ENCODE data around the gene MTR. TPM values are rescaled to one million over a fixed set of nuclear protein-coding genes. Genes with fewer than 3 reads are reported as not detected.

MTR gene
- total RNA-seq, 1 experiment from 2014 or later = 24.6 TPM

- no peak overlapping the region for H3K4me3 ChIP-seq (replicated peaks in 1 of 2; ENCODE audit: low read depth in 1 of 2, low read length in 2 of 2)
- no peaks in the 10 kb centered on the region for H3K9me2 ChIP-seq (ENCODE audit: insufficient read depth)
- TF ChIP-seq EGR1 (IDR thresholded peaks at IDR 0.05; ENCODE audit: low read depth) (no peak), SIN3A (IDR thresholded peaks at IDR 0.05; ENCODE audit: low read depth) (no peak), ZFX (IDR thresholded peaks at IDR 0.05) (no peak), RAD21 (IDR thresholded peaks at IDR 0.05; ENCODE audit: low read depth) (no peak), EZH2 (IDR thresholded peaks at IDR 0.05) (no peak), CTCF (IDR thresholded peaks at IDR 0.05 in 2 of 3, conservative IDR thresholded peaks at IDR 0.05 in 1 of 3; ENCODE audit: borderline replicate concordance in 1 of 3, insufficient read depth in 1 of 3, low read depth in 2 of 3, low read length in 2 of 3) (no peak), ZBTB33 (IDR thresholded peaks at IDR 0.05; ENCODE audit: extremely low read depth, insufficient replicate concordance, low read length) (no peak), REST (IDR thresholded peaks at IDR 0.05; ENCODE audit: low read depth) (no peak), CEBPB (IDR thresholded peaks at IDR 0.05; ENCODE audit: low read depth) (no peak), ELF1 (IDR thresholded peaks at IDR 0.05; ENCODE audit: borderline replicate concordance, low read depth) (no peak), CBX3 (IDR thresholded peaks at IDR 0.05; ENCODE audit: low read depth) (no peak), MAX (IDR thresholded peaks at IDR 0.05) (no peak), ATF3 (IDR thresholded peaks at IDR 0.05) (no peak), EZH2phosphoT487 (IDR thresholded peaks at IDR 0.05; ENCODE audit: borderline replicate concordance) (no peak), SP1 (IDR thresholded peaks at IDR 0.05; ENCODE audit: low read depth) (no peak)
- ATAC-seq (no peak), DNase-seq (ENCODE audit: low read depth, low spot score) (no peak)
- H2AFZ ChIP-seq (ENCODE audit: low read depth, low read length, poor library complexity, severe bottlenecking) = no peak overlapping the region
- no peak overlapping the region for H3K27ac ChIP-seq (ENCODE audit: low read depth, low read length)
- CTCF ChIA-PET = no interaction called here
- no peaks in the 10 kb centered on the region for H4K20me1 ChIP-seq (ENCODE audit: insufficient read depth)
- H3K9me3 ChIP-seq (ENCODE audit: control insufficient read depth in 1 of 2, insufficient read depth in 1 of 2, low read depth in 1 of 2, low read length in 2 of 2) = no peaks in the 10 kb centered on the region
- RAD21 ChIA-PET (ENCODE audit: low non-redundant PET in 1 of 2, low total read pairs in 2 of 2, uncharacterized antibody in 2 of 2, unreplicated experiment in 2 of 2) = no interaction called here
- intact Hi-C loops (cut with micrococcal nuclease) = loop anchor here (2.0 kb wide), 1 partner anchor 629 kb away; no protein-coding TSS in a partner anchor
- no TSS peak for BruUV-seq (replicated peaks)
- H3K4me1 ChIP-seq (ENCODE audit: control insufficient read depth in 1 of 2, insufficient read depth in 2 of 2, low read length in 2 of 2) = no peaks in the 10 kb centered on the region
- no peaks in the 10 kb centered on the region for H3K27me3 ChIP-seq (ENCODE audit: insufficient read depth, low read length)
- no peak overlapping the region for H3K9ac ChIP-seq (ENCODE audit: low read length)
- no peaks in the 10 kb centered on the region for H3K79me2 ChIP-seq (ENCODE audit: insufficient read depth, low read length)
- no peak overlapping the region for H3K4me2 ChIP-seq (ENCODE audit: low read length)
- no peaks in the 10 kb centered on the region for H3K36me3 ChIP-seq (ENCODE audit: control insufficient read depth in 1 of 2, insufficient read depth in 2 of 2, low read length in 2 of 2)
- POLR2A ChIA-PET = no interaction called here
Measured at GRCh38 chr1:236757640-236758039, 37.5 kb upstream of the MTR start.

Measured in HCT116 (cell line).